ENCODE results near the gene FOSB.

Gene FOSB

GRCh38 chr19:45485305-45486077 lies 17.7 kb downstream of the FOSB start:
- peak; percentile 86 to 89 for DNase-seq

GRCh38 chr19:45488708-45489107 lies 20.9 kb downstream of the FOSB start:
- no peak for DNase-seq

GRCh38 chr19:45489216-45489855 lies 21.5 kb downstream of the FOSB start:
- DNase-seq, result no peak

GRCh38 chr19:45492137-45492626 lies 24.4 kb downstream of the FOSB start:
- no peak for DNase-seq

GRCh38 chr19:45492627-45493470 lies 25.1 kb downstream of the FOSB start:
- DNase-seq, result peak in 1 of 2 experiments; percentile 53

- no peak for DNase-seq
Measured at GRCh38 chr19:45494261-45494916, 26.6 kb downstream of the FOSB start.

GRCh38 chr19:45495178-45495577 lies 27.4 kb downstream of the FOSB start:
- DNase-seq, result no peak

- no peak for DNase-seq
Measured at GRCh38 chr19:45496349-45496953, 28.7 kb downstream of the FOSB start.

GRCh38 chr19:45497791-45498190 lies 30.0 kb downstream of the FOSB start:
- no peak for DNase-seq

GRCh38 chr19:45498411-45499195 lies 30.8 kb downstream of the FOSB start, which contains the start of gene PPM1N:
Gene PPM1N (plus strand): TSS chr19:45498443. CDS start chr19:45498473, 30 bp downstream.
- no peak for DNase-seq

- no peak for DNase-seq
Measured at GRCh38 chr19:45499196-45500180, 31.7 kb downstream of the FOSB start.

GRCh38 chr19:45500918-45501729 lies 33.3 kb downstream of the FOSB start:
- DNase-seq, result no peak

GRCh38 chr19:45501730-45502014 lies 33.9 kb downstream of the FOSB start:
- no peak for DNase-seq

- no peak for DNase-seq
Measured at GRCh38 chr19:45502111-45502510, 34.3 kb downstream of the FOSB start.

- no peak for DNase-seq
Measured at GRCh38 chr19:45503909-45504308, 36.1 kb downstream of the FOSB start.

- no peak for DNase-seq
Measured at GRCh38 chr19:45505151-45505995, 37.6 kb downstream of the FOSB start.

- no peak for DNase-seq
Measured at GRCh38 chr19:45505996-45506245, 38.1 kb downstream of the FOSB start.

GRCh38 chr19:45506246-45506988 lies 38.6 kb downstream of the FOSB start:
- peak in 1 of 2 experiments; percentile 54 for DNase-seq
